ENCODE results near the gene DOHH.

The DOHH gene

DNA sequence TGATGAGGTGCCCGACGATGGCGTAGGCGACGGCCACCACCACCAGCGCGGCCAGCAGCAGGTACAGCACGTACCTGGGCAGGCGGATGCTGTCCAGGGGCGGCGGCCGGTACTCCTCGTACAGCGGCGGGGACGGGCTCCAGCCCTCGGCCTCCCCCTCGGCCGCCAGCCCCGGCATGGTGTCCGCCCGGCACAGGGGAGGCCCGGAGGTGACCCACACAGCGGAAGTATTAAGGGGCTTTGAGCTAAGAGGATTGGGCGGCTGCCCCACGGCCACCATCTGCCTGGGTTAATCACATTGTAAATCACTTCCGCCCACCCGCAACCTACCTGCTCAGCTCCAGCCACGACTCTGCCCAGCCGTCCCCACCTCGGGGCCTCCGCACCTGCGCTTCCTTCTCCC, 17.2 kb downstream of the DOHH start, which contains the start of gene SMIM44:
SMIM44 (minus strand) TSS at position 216 of the 403 bp plus-strand sequence; CDS start at position 178, 38 bp downstream.
- no peak for DNase-seq (ENCODE audit: low spot score)
- in situ Hi-C loops (cut with MboI; ENCODE audit: low pct_unique_long_range_greater_than_20kb, low sequenced_read_pairs, unreplicated experiment), result loop anchor here (25.0 kb wide), 1 partner anchor 521 kb away; no protein-coding TSS in a partner anchor
- TF ChIP-seq, protein P1, sequence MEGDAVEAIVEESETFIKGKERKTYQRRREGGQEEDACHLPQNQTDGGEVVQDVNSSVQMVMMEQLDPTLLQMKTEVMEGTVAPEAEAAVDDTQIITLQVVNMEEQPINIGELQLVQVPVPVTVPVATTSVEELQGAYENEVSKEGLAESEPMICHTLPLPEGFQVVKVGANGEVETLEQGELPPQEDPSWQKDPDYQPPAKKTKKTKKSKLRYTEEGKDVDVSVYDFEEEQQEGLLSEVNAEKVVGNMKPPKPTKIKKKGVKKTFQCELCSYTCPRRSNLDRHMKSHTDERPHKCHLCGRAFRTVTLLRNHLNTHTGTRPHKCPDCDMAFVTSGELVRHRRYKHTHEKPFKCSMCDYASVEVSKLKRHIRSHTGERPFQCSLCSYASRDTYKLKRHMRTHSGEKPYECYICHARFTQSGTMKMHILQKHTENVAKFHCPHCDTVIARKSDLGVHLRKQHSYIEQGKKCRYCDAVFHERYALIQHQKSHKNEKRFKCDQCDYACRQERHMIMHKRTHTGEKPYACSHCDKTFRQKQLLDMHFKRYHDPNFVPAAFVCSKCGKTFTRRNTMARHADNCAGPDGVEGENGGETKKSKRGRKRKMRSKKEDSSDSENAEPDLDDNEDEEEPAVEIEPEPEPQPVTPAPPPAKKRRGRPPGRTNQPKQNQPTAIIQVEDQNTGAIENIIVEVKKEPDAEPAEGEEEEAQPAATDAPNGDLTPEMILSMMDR (IDR thresholded peaks at IDR 0.05; ENCODE audit: extremely low read depth, insufficient read depth, missing control alignments), result no peak

DNA sequence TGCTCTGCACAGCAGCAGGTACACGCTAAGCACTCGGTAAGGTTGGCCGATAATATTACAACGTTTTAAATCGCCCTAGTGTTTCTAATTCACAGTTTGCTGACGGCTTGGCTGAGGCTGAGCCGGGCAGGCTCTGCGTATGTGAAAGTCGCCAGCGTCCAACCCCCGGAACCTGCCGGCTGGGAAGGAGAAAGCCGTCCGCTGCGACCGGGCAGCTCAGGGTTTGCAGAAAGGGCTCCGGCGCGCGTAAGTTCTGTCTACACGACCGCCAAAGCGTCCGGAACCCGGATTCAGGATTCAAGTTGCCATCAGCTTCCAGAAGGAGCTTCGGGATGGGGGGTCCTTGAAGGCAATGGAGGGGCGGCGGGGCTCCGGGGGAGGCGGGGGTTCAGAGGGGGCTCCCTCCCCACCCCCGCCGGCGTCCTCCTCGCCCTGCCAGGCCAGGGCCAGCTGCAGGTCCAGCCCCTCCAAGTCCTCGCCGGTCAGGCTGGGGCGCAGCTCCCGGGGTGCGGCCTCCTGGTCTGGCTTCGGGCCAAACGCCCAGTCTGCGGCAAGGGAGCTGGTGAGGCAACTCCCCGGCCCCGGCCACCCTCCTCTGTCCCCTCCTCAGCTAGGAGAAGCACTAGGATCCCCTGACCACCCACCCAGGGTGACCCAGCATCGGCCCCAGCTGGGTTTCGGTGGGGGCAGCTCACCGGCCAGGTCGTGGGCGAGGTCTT, 17.8 kb downstream of the DOHH start:
- in situ Hi-C loops (cut with MboI; ENCODE audit: low pct_unique_long_range_greater_than_20kb, low sequenced_read_pairs, unreplicated experiment), result loop anchor here (25.0 kb wide), 1 partner anchor 520 kb away; no protein-coding TSS in a partner anchor
- TF ChIP-seq, protein P1 (IDR thresholded peaks at IDR 0.05; ENCODE audit: extremely low read depth, insufficient read depth, missing control alignments), result no peak
- DNase-seq (ENCODE audit: low spot score), result no peak

DNA sequence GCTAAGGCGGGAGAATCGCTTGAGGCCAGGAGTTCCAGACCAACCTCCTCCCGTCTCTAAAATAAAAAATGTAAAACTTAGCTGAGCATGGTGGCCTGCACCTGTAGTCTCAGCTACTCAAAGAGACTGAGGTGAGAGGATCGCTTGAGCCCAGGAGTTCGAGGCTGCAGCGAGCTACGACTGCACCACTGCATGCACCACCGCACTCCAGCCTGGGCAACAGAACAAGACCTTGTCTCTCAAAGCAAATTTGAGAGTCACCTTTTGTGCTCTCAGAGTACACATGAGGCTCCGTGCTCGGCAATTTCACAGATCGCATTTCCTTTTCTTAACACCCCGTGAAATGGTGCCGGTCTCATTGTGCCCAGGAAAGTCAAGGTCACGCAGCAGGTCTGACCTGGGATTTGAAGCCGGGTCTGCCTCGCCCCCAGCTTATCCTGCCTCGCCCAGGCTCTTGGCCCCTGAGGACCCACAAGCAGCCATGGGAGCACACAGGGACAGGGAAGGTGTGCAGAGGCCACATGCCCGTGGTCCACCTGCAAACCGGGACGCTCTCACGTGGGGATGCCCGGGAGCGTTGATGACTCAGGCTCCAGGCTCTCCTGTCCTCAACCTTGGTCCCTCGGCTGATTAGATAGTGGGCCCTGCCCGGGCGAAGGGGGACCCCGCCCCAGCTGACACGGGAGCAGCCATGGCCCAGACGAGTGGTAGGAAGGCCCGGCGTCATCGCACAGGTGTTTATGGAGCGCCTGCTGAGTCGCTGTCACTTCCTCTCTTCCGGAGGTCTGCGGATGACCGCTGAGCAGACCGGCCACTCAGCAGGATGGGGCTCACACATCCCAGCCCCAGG, 19.0 kb downstream of the DOHH start:
- in situ Hi-C loops (cut with MboI; ENCODE audit: low pct_unique_long_range_greater_than_20kb, low sequenced_read_pairs, unreplicated experiment), result loop anchor here (25.0 kb wide), 1 partner anchor 519 kb away; no protein-coding TSS in a partner anchor
- DNase-seq (ENCODE audit: low spot score), result no peak
- TF ChIP-seq, protein P1 (IDR thresholded peaks at IDR 0.05; ENCODE audit: extremely low read depth, insufficient read depth, missing control alignments), result no peak

DNA sequence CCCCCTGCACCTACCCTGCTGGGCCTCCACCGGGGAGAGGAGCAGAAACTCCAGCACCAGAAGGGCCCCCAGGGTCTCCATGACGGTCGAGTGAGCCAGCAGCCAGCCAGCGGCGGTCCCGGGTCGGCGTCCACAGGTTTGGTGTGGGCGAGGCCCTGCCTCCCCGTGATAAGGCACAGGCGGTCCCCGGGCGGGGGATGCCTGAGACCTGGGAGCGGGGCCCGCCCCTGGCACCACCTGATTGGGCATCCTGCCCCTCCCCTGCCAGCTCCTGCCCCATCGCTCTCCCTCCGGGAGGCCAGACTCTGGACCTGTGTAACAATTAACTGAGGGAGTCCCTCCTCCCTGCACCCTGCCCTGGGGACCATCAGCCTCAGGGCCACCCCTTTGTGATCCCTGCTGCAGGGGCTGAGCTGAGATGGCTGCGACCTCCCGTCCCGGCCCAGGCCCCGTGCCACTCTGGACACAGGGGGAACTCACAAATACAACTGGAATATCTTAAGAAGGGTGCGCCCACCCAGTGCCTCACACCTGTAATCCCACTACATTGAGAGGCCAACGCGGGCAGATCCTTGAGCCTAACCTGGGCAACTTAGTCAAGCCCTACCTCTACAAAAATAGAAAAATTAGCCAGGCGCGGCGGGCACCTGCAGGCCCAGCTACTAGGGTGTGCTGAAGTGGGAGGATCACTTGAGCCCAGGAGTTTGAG, 19.9 kb downstream of the DOHH start, which contains the start of gene SMIM24:
SMIM24 (minus strand) TSS at position 143 of the 709 bp plus-strand sequence; CDS start at position 81, 62 bp downstream.
- TF ChIP-seq, protein P1 (IDR thresholded peaks at IDR 0.05; ENCODE audit: extremely low read depth, insufficient read depth, missing control alignments), result no peak
- in situ Hi-C loops (cut with MboI; ENCODE audit: low pct_unique_long_range_greater_than_20kb, low sequenced_read_pairs, unreplicated experiment), result loop anchor here (25.0 kb wide), 1 partner anchor 518 kb away; no protein-coding TSS in a partner anchor
- DNase-seq (ENCODE audit: low spot score), result no peak

DNA sequence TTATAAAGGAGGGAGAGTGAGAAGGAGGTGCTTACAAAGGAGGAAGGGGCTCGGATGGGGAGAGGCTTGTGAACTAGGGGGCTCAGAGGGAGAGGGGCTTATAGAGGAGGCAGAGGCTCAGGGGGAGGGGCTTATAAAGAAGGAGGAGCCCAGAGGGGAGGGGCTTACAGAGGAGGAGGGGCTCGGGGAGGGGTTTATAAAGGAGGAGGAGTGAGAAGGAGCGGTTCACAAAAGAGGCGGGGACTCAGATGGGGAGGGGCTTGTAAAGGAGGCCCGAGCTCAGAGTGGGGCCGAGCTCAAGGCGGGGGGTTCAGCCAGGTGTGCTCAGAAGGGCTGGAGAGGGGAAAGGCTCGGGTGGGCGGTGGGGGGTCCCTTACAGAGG, 20.6 kb downstream of the DOHH start:
- in situ Hi-C loops (cut with MboI; ENCODE audit: low pct_unique_long_range_greater_than_20kb, low sequenced_read_pairs, unreplicated experiment), result loop anchor here (25.0 kb wide), 1 partner anchor 518 kb away; no protein-coding TSS in a partner anchor
- no peak for DNase-seq (ENCODE audit: low spot score)
- TF ChIP-seq, protein P1 (IDR thresholded peaks at IDR 0.05; ENCODE audit: extremely low read depth, insufficient read depth, missing control alignments), result no peak
